ENCODE data around the gene CACNA1A.

The CACNA1A gene

DNA sequence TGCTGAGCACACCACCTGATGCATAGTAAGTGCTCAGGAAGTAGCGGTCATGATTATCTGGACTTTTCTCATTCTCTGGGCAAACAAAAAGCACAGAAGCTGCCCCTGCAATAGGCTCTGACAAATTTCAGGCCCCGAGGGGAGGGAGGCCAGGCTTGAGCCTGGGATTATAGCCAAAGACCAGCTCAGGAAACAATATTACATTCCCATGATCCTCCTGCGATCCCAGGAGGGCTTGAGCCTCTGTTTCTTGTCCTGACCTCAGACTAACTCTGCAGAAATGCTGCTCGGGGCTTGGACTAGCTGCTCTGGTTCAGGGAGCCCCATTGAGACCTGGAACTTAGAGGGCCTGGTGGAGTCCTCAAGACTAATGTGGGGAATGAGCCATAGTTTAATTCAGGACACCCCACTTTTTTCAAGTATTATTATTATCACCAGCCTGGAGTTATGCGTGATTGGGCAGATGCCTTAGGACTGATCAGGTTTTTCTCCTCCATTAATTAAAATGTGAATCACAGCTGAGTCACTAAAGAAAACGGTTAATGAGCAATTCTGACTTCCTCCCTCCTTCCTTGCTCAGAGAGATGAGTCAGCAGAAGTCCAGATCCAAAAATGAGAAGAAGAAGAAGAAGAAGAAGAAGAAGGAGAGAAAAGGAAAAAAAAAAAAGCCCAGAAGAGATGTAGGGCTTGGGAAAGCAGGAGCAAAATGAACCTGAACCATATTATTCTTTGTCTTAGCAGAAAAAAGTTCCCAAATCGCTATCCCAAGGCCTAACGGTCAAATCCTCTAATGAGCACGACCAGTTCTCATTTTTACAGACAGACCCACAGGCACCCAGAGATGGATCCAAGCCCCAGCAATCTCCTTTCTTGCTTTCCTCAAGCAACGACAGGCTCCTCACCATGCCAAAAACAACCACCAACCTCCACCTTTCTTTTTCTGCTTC is 107.2 kb downstream of the CACNA1A start:
- no peak for DNase-seq (ENCODE audit: low read depth)
- no peak overlapping the region for H3K4me3 ChIP-seq (ENCODE audit: low read depth, low read length)
- no peak for TF ChIP-seq CTCF (IDR thresholded peaks at IDR 0.05; ENCODE audit: insufficient read depth, low read depth, low read length, missing control alignments)

GRCh38 chr19:13398182-13398581 is 108.1 kb downstream of the CACNA1A start:
- DNase-seq (ENCODE audit: low read depth) = no peak
- TF ChIP-seq CTCF (IDR thresholded peaks at IDR 0.05; ENCODE audit: insufficient read depth, low read depth, low read length, missing control alignments) = no peak
- H3K4me3 ChIP-seq (ENCODE audit: low read depth, low read length) = no peak overlapping the region

DNA sequence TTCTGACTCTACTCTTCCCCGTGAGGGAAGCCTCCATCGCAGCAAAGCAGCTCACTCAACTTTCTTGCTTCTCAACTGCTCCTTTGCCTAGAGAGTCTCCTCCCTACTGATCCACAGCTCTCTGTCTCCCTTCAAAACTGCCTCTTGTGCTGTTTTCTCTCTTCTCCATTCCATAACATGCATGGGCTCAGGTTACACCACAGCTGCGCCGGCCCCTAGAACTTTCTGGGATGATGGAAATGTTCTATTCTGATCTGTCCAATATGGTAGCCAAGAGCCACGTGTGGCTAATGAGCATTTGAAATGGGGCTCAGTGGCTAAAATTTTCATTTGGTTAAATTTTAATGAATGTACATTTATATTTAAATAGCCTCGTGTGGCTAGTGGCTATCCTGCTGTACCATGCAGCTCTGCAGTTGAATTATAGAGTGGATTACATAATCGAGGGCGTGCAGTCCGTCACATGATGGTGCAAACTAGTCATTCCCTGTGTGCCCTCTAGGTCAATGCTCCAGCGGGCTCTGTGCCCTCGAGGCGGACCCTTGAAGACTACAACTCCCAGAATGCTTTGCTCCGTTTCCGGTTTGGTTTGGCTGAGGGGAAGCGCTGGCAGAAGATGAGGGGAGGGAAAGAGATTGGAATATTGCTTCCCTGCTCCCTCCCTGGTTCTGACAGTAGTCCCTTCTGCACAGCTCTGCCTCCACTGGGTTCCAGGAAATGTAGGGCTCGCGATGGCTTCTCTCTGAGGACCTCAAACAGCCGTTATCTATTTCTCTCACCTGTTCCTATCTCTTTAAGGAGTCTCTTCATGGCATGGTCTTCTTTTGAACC is 109.8 kb downstream of the CACNA1A start:
- DNase-seq (ENCODE audit: low read depth) = peak; percentile 38
- no peak for TF ChIP-seq CTCF (IDR thresholded peaks at IDR 0.05; ENCODE audit: insufficient read depth, low read depth, low read length, missing control alignments)
- no peak overlapping the region for H3K4me3 ChIP-seq (ENCODE audit: low read depth, low read length)

DNA sequence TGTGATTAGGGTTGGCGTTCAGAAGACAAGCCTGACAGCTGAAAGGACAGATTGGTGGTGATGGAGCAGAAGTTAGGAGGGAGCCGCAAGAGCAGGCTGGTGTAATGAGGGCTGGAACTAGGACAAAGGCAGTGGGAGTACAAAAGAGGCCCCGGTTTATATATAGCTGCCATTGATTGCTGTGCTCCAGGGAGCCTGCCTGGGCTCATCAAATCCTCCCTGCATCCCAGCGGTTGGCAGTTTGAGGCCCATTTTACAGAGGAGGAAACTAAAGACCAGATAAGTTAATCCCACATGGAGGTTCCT is 123.7 kb downstream of the CACNA1A start:
- no peak for DNase-seq (ENCODE audit: low read depth)
- no peak overlapping the region for H3K4me3 ChIP-seq (ENCODE audit: low read depth, low read length)
- no peak for TF ChIP-seq CTCF (IDR thresholded peaks at IDR 0.05; ENCODE audit: insufficient read depth, low read depth, low read length, missing control alignments)

DNA sequence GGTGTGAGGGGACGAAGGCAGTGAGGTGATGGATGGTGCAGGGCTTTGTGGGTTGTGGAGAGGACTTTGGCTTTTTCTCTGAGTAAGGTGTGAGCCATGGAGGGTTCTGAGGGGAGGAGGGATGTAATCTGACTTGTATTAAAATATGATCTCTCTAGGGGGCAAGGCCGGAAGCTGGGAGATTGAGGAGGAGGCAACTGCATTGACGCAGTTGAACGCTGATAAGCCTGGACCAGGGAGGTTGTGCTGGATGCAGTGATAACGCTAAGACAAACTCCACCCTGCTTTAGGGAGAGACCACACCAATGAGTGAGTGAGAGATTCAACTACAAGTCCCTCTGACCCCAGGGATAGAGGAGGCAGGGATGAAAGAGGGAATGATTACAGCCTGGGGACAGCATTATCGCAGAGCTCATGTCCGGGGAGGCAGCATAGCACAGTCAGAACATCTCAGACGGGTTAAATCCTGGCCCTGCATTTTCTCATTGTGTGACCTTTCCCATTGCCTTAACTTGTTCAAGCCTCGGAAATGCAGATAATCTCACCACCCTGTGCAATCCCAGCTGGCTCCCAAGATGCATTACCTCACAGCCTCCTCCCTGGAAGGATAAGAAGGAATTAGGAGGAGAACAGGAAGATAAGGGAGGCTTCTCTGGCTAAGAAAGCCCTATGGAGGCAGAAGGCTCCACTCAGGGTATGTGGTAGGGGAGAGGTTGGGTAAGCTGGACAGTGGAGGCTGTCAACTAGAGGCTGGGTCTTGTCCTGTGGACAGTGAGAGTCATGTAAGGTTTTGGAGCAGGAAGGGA is 124.2 kb downstream of the CACNA1A start:
- no peak overlapping the region for H3K4me3 ChIP-seq (ENCODE audit: low read depth, low read length)
- no peak for DNase-seq (ENCODE audit: low read depth)
- no peak for TF ChIP-seq CTCF (IDR thresholded peaks at IDR 0.05; ENCODE audit: insufficient read depth, low read depth, low read length, missing control alignments)

DNA sequence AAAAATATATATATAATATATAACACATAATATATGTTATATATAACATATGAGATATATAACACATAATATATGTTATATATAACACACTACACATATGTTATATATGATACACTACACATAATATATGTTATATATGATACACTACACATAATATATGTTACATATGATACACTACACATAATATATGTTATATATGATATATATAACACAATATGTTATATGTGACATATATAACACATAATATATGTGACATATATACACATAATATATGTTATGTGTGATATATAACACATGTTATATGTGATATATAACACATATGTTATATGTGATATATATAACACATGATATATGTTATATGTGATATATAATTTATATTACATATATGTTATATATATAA is 129.7 kb downstream of the CACNA1A start:
- no peak for TF ChIP-seq CTCF (IDR thresholded peaks at IDR 0.05; ENCODE audit: insufficient read depth, low read depth, low read length, missing control alignments)
- no peak overlapping the region for H3K4me3 ChIP-seq (ENCODE audit: low read depth, low read length)
- DNase-seq (ENCODE audit: low read depth) = no peak

All from GM12865 (cell line).